ENCODE data around the gene MADCAM1.
"Not testable (repeated sequence)": the region's sequence is repeated elsewhere in the genome, so short reads cannot be mapped to it uniquely, and the experiment has no call there.

The MADCAM1 gene

GRCh38 chr19:465056-465816, 31.1 kb upstream of the MADCAM1 start:
- no peak for DNase-seq (ENCODE audit: low read depth)

GRCh38 chr19:467554-467953, 28.7 kb upstream of the MADCAM1 start:
- no peak for DNase-seq (ENCODE audit: low read depth)

- DNase-seq (ENCODE audit: low read depth): no peak
These were observed 27.6 kb upstream of the MADCAM1 start for GRCh38 chr19:468587-469256.

GRCh38 chr19:469833-470232, 26.5 kb upstream of the MADCAM1 start:
- no peak for DNase-seq (ENCODE audit: low read depth)

- DNase-seq (ENCODE audit: low read depth): no peak
These were observed 25.6 kb upstream of the MADCAM1 start for GRCh38 chr19:470701-471100.

GRCh38 chr19:472005-472858, 24.1 kb upstream of the MADCAM1 start:
- DNase-seq (ENCODE audit: low read depth): no peak

GRCh38 chr19:474126-475078, 21.9 kb upstream of the MADCAM1 start:
- no peak for DNase-seq (ENCODE audit: low read depth)

- DNase-seq (ENCODE audit: low read depth): no peak
These were observed 20.9 kb upstream of the MADCAM1 start for GRCh38 chr19:475360-475759.

- DNase-seq (ENCODE audit: low read depth): no peak
These were observed 17.9 kb upstream of the MADCAM1 start for GRCh38 chr19:478236-478903.

- no peak for DNase-seq (ENCODE audit: low read depth)
These were observed 17.3 kb upstream of the MADCAM1 start for GRCh38 chr19:478976-479375.

GRCh38 chr19:480016-480855, 16.1 kb upstream of the MADCAM1 start:
- no peak for DNase-seq (ENCODE audit: low read depth)

- DNase-seq (ENCODE audit: low read depth): not testable (repeated sequence)
These were observed 15.2 kb upstream of the MADCAM1 start for GRCh38 chr19:481100-481499.

GRCh38 chr19:482186-483041, 13.9 kb upstream of the MADCAM1 start:
- DNase-seq (ENCODE audit: low read depth): no peak

GRCh38 chr19:483332-484072, 12.8 kb upstream of the MADCAM1 start:
- DNase-seq (ENCODE audit: low read depth): no peak

GRCh38 chr19:484494-484893, 11.8 kb upstream of the MADCAM1 start:
- DNase-seq (ENCODE audit: low read depth): no peak

- DNase-seq (ENCODE audit: low read depth): no peak
These were observed 11.2 kb upstream of the MADCAM1 start for GRCh38 chr19:485077-485476.

GRCh38 chr19:485583-486236, 10.6 kb upstream of the MADCAM1 start:
- no peak for DNase-seq (ENCODE audit: low read depth)

Data from stimulated activated CD8-positive, alpha-beta memory T cell treated with anti-CD3 and anti-CD28 coated beads, Interleukin-12 subunit alpha, Interleukin-12 subunit beta, amount 100 ng/mL, for 4 hours (primary cell).